Astrocyte of the spinal cord (primary cell): ENCODE results near the gene PAK3.

Source experiments
- DNase-seq: peaks from one replicate; pipeline ENCODE4 v3.0.0; 2011; ENCODE audit warnings: low read depth, low spot score
- H3K4me3 ChIP-seq: 2 replicates; pipeline ENCODE4 v1.5.1; 2011; ENCODE audit warnings: low read depth, mild to moderate bottlenecking, low read length, moderate library complexity
- in situ Hi-C: cut with HindIII; loops from 2 replicates; pipeline ENCODE4 v1.10.0; 2017; ENCODE audit warnings: low sequenced_read_pairs
- TF ChIP-seq, protein P1 (sequence below): IDR thresholded peaks from 2 replicates; pipeline ENCODE4 v1.5.1; 2012; ENCODE audit warnings: low read depth, mild to moderate bottlenecking, low read length, inconsistent platforms

PAK3 gene

GRCh38 chrX:111262086-111262485 is 166.1 kb downstream of the PAK3 start:
- no peak for DNase-seq
- TF ChIP-seq, protein P1, sequence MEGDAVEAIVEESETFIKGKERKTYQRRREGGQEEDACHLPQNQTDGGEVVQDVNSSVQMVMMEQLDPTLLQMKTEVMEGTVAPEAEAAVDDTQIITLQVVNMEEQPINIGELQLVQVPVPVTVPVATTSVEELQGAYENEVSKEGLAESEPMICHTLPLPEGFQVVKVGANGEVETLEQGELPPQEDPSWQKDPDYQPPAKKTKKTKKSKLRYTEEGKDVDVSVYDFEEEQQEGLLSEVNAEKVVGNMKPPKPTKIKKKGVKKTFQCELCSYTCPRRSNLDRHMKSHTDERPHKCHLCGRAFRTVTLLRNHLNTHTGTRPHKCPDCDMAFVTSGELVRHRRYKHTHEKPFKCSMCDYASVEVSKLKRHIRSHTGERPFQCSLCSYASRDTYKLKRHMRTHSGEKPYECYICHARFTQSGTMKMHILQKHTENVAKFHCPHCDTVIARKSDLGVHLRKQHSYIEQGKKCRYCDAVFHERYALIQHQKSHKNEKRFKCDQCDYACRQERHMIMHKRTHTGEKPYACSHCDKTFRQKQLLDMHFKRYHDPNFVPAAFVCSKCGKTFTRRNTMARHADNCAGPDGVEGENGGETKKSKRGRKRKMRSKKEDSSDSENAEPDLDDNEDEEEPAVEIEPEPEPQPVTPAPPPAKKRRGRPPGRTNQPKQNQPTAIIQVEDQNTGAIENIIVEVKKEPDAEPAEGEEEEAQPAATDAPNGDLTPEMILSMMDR = no peak
- H3K4me3 ChIP-seq = no peak overlapping the region
- in situ Hi-C loops = no loop called here

DNA sequence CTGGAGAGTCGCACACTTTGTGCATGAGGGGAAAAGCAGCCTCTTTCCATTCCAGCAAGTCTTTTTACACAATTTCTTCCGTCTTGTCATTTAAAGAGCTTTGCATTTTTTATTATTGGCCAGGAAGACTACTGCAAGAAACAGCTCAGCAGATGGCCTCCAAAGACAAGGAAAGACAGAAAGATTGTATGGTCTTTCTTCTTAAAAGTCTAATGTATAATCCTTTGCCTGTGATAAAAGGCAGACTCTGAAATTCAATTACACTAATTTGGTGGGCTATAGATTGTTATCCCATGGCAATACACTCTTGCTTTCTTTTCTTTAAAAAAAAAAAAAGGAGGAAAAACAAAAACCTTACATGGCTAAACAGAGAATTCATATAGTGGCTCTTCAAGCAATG is 168.4 kb downstream of the PAK3 start:
- TF ChIP-seq, protein P1 = no peak
- in situ Hi-C loops = no loop called here
- H3K4me3 ChIP-seq = no peak overlapping the region
- no peak for DNase-seq

DNA sequence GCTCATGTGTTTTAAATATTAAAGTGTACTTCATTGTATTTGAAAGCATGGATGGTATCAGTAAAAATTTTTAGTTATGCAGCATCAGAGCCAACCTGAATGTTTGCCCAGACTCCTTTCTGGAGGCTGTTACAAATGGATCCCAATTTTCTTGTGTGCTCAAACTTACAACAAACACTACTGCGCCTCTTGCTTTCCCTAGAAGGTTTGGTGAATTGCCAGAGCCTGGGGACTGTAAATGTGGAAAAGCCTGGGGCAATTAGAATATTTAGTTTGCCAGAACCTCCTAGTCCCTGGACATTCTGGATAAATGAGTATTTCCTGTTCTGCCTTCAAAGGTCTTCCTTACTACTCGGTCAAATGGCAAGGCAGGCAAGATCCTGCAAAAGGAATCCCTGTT is 169.5 kb downstream of the PAK3 start:
- DNase-seq = no peak
- no peak overlapping the region for H3K4me3 ChIP-seq
- in situ Hi-C loops = no loop called here
- TF ChIP-seq, protein P1 = no peak

- TF ChIP-seq, protein P1 = no peak
- in situ Hi-C loops = no loop called here
- no peak overlapping the region for H3K4me3 ChIP-seq
- no peak for DNase-seq
Measured at GRCh38 chrX:111268506-111268905, 172.5 kb downstream of the PAK3 start.

- DNase-seq = no peak
- no peak within 1 kb of the TSS for H3K4me3 ChIP-seq
- in situ Hi-C loops = no loop called here
- TF ChIP-seq, protein P1 = no peak
Measured at GRCh38 chrX:111270339-111270738, 174.3 kb downstream of the PAK3 start, which contains the start of gene CAPN6. TSS of gene CAPN6 (minus strand) at chrX:111270483. CDS start at chrX:111263936, 6,547 bp downstream.
